MM.1S (cell line): ENCODE measurements around the gene COMT.

Experiments used
- DNase-seq: peaks from one replicate; pipeline ENCODE4 v3.0.0-alpha.2; 2015
- H2AFZ ChIP-seq: fragments of 300-600 bp; sonication (generic); 2 replicates; pipeline ENCODE4 v1.6.0; 2016; ENCODE audit warnings: antibody characterized with exemption, low read length
- H3F3A ChIP-seq: fragments of 300-600 bp; sonication (generic); 2 replicates; pipeline ENCODE4 v1.6.1; 2016; ENCODE audit warnings: mild to moderate bottlenecking, antibody characterized with exemption, low read length, moderate library complexity, mixed read lengths; ENCODE audit not compliant: insufficient read depth
- H3K27ac ChIP-seq: fragments of 300-600 bp; sonication (generic); 2 replicates; pipeline ENCODE4 v1.5.1; 2016; ENCODE audit warnings: mild to moderate bottlenecking, low read length
- H3K27me3 ChIP-seq: fragments of 300-600 bp; sonication (generic); replicated peaks from 2 replicates; pipeline ENCODE4 v1.6.0; 2016; ENCODE audit warnings: low read length; ENCODE audit not compliant: insufficient read depth
- H3K36me3 ChIP-seq: fragments of 300-600 bp; sonication (generic); replicated peaks from 2 replicates; pipeline ENCODE4 v1.6.1; 2016; ENCODE audit warnings: mild to moderate bottlenecking, low read length, mixed read lengths; ENCODE audit not compliant: insufficient read depth
- H3K4me1 ChIP-seq: fragments of 300-600 bp; sonication (generic); 2 replicates; pipeline ENCODE4 v1.6.1; 2016; ENCODE audit warnings: low read length, mixed read lengths
- H3K4me2 ChIP-seq: fragments of 300-600 bp; sonication (generic); 2 replicates; pipeline ENCODE4 v1.6.0; 2016; ENCODE audit warnings: low read depth, low read length
- H3K4me3 ChIP-seq: fragments of 300-600 bp; sonication (generic); 2 replicates; pipeline ENCODE4 v1.5.1; 2016; ENCODE audit warnings: low read length, mixed read lengths
- H3K79me2 ChIP-seq: fragments of 300-600 bp; sonication (generic); 2 replicates; pipeline ENCODE4 v1.6.1; 2016; ENCODE audit warnings: mixed run types, low read length, mixed read lengths
- H3K9ac ChIP-seq: fragments of 300-600 bp; sonication (generic); 2 replicates; pipeline ENCODE4 v1.6.1; 2016; ENCODE audit warnings: low read length, mixed read lengths
- H3K9me2 ChIP-seq: fragments of 300-600 bp; sonication (generic); replicated peaks from 2 replicates; pipeline ENCODE4 v1.6.1; 2016; ENCODE audit warnings: mild to moderate bottlenecking, low read length, mixed read lengths; ENCODE audit not compliant: insufficient read depth
- H3K9me3 ChIP-seq: fragments of 300-600 bp; sonication (generic); replicated peaks from 2 replicates; pipeline ENCODE4 v1.6.1; 2016; ENCODE audit warnings: mild to moderate bottlenecking, low read length, mixed read lengths; ENCODE audit not compliant: insufficient read depth
- H4K20me1 ChIP-seq: fragments of 300-600 bp; sonication (generic); 2 replicates; pipeline ENCODE4 v1.6.1; 2016; ENCODE audit warnings: mild to moderate bottlenecking, low read length, moderate library complexity, mixed read lengths; ENCODE audit not compliant: insufficient read depth
- EZH2 ChIP-seq: fragments of 300-600 bp; sonication (generic); optimal IDR thresholded peaks from 2 replicates; pipeline ENCODE3; 2017; ENCODE audit warnings: low read depth, mild to moderate bottlenecking, antibody characterized with exemption, low read length, mixed read lengths
- EZH2phosphoT487 ChIP-seq: fragments of 300-600 bp; sonication (generic); IDR thresholded peaks from 2 replicates; pipeline ENCODE4 v1.6.1; 2018; ENCODE audit warnings: antibody characterized with exemption, low read length
- TF ChIP-seq, protein P1 (sequence below): fragments of 300-600 bp; sonication (generic); IDR thresholded peaks from 2 replicates; pipeline ENCODE4 v1.5.1; 2016; ENCODE audit warnings: antibody characterized with exemption, low read length, mixed read lengths

COMT gene

DNA sequence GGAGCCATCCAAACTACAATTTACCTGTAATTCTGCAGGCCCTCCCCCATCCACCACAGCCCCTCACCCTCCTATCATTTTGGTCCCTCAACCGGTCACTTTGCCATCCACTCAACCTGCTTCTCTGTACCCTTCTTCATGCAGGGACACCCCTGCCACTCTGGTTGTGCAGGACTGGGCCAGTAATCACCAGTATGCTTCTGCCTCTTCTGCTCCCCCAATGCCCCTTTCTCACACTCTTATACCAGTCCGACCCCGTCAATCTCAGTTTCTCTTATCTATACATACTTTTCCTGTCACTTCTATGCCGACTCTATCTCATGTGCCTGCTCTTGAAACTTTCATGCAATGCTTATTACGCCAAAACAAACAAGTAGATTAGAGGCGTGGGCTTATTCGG, 5.1 kb upstream of the COMT start:
- Histone ChIP-seq H3K4me3 (no peak overlapping the region), H3K79me2 (peaks cover 12% of the 10 kb centered on the region), H3K27me3 (no peaks in the 10 kb centered on the region), H3F3A (no peaks in the 10 kb centered on the region), H2AFZ (no peak overlapping the region), H3K27ac (no peak overlapping the region), H3K9me2 (no peaks in the 10 kb centered on the region), H3K36me3 (no peaks in the 10 kb centered on the region), H3K4me2 (no peak overlapping the region), H3K9me3 (no peaks in the 10 kb centered on the region), H3K9ac (no peak overlapping the region), H3K4me1 (peaks cover 8% of the 10 kb centered on the region; the same call in 1 of the 2 replicates), H4K20me1 (no peaks in the 10 kb centered on the region)
- no peak for TF ChIP-seq EZH2
- TF ChIP-seq, protein P1, sequence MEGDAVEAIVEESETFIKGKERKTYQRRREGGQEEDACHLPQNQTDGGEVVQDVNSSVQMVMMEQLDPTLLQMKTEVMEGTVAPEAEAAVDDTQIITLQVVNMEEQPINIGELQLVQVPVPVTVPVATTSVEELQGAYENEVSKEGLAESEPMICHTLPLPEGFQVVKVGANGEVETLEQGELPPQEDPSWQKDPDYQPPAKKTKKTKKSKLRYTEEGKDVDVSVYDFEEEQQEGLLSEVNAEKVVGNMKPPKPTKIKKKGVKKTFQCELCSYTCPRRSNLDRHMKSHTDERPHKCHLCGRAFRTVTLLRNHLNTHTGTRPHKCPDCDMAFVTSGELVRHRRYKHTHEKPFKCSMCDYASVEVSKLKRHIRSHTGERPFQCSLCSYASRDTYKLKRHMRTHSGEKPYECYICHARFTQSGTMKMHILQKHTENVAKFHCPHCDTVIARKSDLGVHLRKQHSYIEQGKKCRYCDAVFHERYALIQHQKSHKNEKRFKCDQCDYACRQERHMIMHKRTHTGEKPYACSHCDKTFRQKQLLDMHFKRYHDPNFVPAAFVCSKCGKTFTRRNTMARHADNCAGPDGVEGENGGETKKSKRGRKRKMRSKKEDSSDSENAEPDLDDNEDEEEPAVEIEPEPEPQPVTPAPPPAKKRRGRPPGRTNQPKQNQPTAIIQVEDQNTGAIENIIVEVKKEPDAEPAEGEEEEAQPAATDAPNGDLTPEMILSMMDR = no peak
- TF ChIP-seq EZH2phosphoT487 = no peak
- no peak for DNase-seq

DNA sequence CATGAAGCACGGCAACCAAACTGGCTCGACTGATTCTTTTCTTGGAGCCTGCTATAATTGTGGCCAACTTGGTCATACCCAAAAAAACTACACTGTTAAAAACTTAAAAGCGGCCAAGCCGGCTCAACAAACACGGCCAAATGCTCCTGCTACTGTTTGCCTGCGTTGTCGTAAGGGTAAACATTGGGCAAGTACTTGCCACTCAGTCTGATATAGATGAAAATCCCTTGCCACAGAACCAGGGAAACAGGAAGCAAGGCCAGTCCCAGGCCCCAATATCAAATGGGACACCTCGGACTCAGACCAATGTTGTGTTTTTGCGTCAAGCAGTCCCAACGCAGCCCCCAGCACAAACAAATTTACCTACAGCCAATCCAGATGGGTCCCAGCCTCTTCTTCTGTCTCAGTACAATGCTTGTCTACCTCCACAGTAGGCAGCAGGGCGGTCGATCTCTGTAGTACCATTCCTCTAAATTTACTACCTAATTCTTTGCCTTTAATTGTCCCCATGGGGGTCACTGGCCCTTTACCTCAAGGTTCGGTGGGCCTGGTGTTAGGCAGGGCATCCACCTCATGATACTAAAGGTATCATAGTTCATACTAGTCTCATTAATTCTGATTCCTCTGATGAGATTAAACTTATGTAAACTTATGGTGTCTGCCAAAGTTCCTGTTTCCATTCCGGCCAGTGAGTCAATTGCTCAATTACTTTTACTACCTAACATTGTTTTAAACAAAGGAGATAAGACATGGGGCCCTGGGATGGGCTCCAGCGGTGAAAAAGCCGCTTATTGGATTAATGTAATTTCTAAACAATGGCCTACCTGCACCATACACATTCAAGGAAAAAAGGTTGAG, 3.7 kb upstream of the COMT start:
- Histone ChIP-seq H3K4me1 (peaks cover 13% of the 10 kb centered on the region; the same call in 1 of the 2 replicates), H3K27me3 (no peaks in the 10 kb centered on the region), H3K4me2 (no peak overlapping the region), H3F3A (no peaks in the 10 kb centered on the region), H3K27ac (no peak overlapping the region), H3K36me3 (no peaks in the 10 kb centered on the region), H3K9me3 (no peaks in the 10 kb centered on the region), H4K20me1 (no peaks in the 10 kb centered on the region), H2AFZ (no peak overlapping the region), H3K9ac (no peak overlapping the region), H3K9me2 (no peaks in the 10 kb centered on the region), H3K79me2 (peaks cover 26% of the 10 kb centered on the region), H3K4me3 (no peak overlapping the region)
- DNase-seq = no peak
- TF ChIP-seq, protein P1 = no peak
- TF ChIP-seq EZH2phosphoT487 = no peak
- no peak for TF ChIP-seq EZH2

DNA sequence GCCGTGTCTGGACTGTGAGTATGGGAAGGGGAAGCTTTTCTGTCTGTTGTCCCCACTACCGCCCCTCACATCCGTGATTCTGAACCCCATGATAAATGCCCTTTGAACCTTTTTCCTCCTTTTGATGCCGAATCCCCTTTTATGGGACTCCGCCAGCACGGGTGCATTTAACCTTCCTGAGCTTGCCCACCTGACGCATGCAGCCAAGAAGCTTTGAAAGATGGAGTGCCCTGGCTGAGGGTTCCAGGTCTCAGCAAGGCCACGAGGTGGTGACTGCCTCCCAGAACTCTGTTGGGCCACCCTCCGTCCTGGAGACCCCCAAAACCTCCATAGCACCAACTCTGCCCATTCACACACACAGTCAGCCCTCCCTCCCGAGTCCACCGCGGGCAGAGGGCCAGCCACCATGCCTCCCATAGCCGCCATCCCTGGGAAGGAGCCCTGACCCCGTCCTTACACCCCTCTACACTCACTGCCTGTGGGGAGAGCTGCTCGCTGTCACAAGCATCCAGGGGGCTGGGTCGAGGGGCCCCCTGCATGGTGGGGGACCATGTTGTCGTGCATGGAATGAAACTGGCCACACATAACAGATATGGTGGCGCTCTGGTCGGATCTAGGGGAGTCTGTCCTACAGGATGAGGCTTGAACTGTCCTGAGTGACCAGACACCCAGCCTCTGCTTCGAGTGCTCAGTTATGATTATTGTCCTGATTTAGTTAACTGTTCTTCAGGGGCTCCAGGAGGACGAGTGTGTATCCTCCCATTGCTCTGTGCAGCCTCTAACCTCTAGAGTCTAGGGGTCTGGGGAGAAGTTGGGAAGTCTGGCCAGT, 822 bp upstream of the COMT start:
- Histone ChIP-seq H3K4me1 (peaks cover 14% of the 10 kb centered on the region; the same call in 1 of the 2 replicates), H2AFZ (peak overlapping the region; percentile 93), H3K4me2 (peak overlapping the region; percentile 92), H4K20me1 (no peaks in the 10 kb centered on the region), H3K27me3 (no peaks in the 10 kb centered on the region), H3K27ac (no peak overlapping the region), H3K9ac (peak overlapping the region; percentile 92), H3F3A (no peaks in the 10 kb centered on the region; the same call in 1 of the 2 replicates), H3K9me2 (no peaks in the 10 kb centered on the region), H3K9me3 (no peaks in the 10 kb centered on the region), H3K36me3 (no peaks in the 10 kb centered on the region), H3K4me3 (peak overlapping the region; percentile 82), H3K79me2 (peaks cover 31% of the 10 kb centered on the region)
- TF ChIP-seq, protein P1 = no peak
- TF ChIP-seq EZH2phosphoT487 = no peak
- no peak for TF ChIP-seq EZH2
- DNase-seq = no peak
